Measurements from ENCODE around the gene MBD3L4. TPM values are rescaled to one million over a fixed set of nuclear protein-coding genes. Genes with fewer than 3 reads are reported as not detected.

The MBD3L4 gene
- total RNA-seq, 1 experiment from 2014 or later: not detected

GRCh38 chr19:7000333-7000732, 39.6 kb downstream of the MBD3L4 start:
- Histone ChIP-seq H2AFZ (ENCODE audit: low read depth, low read length, poor library complexity, severe bottlenecking) (no peak overlapping the region), H3K4me3 (replicated peaks in 1 of 2; ENCODE audit: low read depth in 1 of 2, low read length in 2 of 2) (no peak overlapping the region), H3K4me1 (ENCODE audit: control insufficient read depth in 1 of 2, insufficient read depth in 2 of 2, low read length in 2 of 2) (no peaks in the 10 kb centered on the region), H3K9me3 (ENCODE audit: control insufficient read depth in 1 of 2, insufficient read depth in 1 of 2, low read depth in 1 of 2, low read length in 2 of 2) (peaks cover 0 to 3% of the 10 kb centered on the region in 2 experiments; a peak in 1 of 4 replicates), H3K27ac (ENCODE audit: low read depth, low read length) (no peak overlapping the region), H3K9ac (ENCODE audit: low read length) (no peak overlapping the region), H3K36me3 (ENCODE audit: control insufficient read depth in 1 of 2, insufficient read depth in 2 of 2, low read length in 2 of 2) (no peaks in the 10 kb centered on the region), H3K27me3 (ENCODE audit: insufficient read depth, low read length) (no peaks in the 10 kb centered on the region), H4K20me1 (ENCODE audit: insufficient read depth) (no peaks in the 10 kb centered on the region), H3K79me2 (ENCODE audit: insufficient read depth, low read length) (no peaks in the 10 kb centered on the region), H3K9me2 (ENCODE audit: insufficient read depth) (no peaks in the 10 kb centered on the region), H3K4me2 (ENCODE audit: low read length) (no peak overlapping the region)
- ChIA-PET RAD21 (ENCODE audit: low non-redundant PET in 1 of 2, low total read pairs in 2 of 2, uncharacterized antibody in 2 of 2, unreplicated experiment in 2 of 2) (no interaction called here), CTCF (no interaction called here), POLR2A (no interaction called here)
- ATAC-seq (no peak), DNase-seq (ENCODE audit: low read depth, low spot score) (no peak)
- intact Hi-C loops (cut with micrococcal nuclease): no loop called here
- no TSS peak for BruUV-seq (replicated peaks)
- TF ChIP-seq POLR2A (IDR thresholded peaks at IDR 0.05; ENCODE audit: borderline replicate concordance, extremely low read depth, insufficient read depth, insufficient read length) (no peak), JUND (IDR thresholded peaks at IDR 0.05) (no peak), EGR1 (IDR thresholded peaks at IDR 0.05; ENCODE audit: low read depth) (no peak), EZH2phosphoT487 (IDR thresholded peaks at IDR 0.05; ENCODE audit: borderline replicate concordance) (no peak), CEBPB (IDR thresholded peaks at IDR 0.05; ENCODE audit: low read depth) (no peak), POLR2AphosphoS5 (IDR thresholded peaks at IDR 0.05; ENCODE audit: low read depth, low read length) (no peak), ZFX (IDR thresholded peaks at IDR 0.05) (no peak), YY1 (IDR thresholded peaks at IDR 0.05; ENCODE audit: extremely low read depth, insufficient replicate concordance, low read depth, low read length) (no peak), EZH2 (IDR thresholded peaks at IDR 0.05) (no peak), SIN3A (IDR thresholded peaks at IDR 0.05; ENCODE audit: low read depth) (no peak), CBX3 (IDR thresholded peaks at IDR 0.05; ENCODE audit: low read depth) (no peak), ELF1 (IDR thresholded peaks at IDR 0.05; ENCODE audit: borderline replicate concordance, low read depth) (no peak), SRF (IDR thresholded peaks at IDR 0.05; ENCODE audit: low read depth) (no peak), RAD21 (IDR thresholded peaks at IDR 0.05; ENCODE audit: low read depth) (no peak)
- TF ChIP-seq, protein P1, sequence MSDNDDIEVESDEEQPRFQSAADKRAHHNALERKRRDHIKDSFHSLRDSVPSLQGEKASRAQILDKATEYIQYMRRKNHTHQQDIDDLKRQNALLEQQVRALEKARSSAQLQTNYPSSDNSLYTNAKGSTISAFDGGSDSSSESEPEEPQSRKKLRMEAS (IDR thresholded peaks at IDR 0.05): no peak
- TF ChIP-seq, protein P2, sequence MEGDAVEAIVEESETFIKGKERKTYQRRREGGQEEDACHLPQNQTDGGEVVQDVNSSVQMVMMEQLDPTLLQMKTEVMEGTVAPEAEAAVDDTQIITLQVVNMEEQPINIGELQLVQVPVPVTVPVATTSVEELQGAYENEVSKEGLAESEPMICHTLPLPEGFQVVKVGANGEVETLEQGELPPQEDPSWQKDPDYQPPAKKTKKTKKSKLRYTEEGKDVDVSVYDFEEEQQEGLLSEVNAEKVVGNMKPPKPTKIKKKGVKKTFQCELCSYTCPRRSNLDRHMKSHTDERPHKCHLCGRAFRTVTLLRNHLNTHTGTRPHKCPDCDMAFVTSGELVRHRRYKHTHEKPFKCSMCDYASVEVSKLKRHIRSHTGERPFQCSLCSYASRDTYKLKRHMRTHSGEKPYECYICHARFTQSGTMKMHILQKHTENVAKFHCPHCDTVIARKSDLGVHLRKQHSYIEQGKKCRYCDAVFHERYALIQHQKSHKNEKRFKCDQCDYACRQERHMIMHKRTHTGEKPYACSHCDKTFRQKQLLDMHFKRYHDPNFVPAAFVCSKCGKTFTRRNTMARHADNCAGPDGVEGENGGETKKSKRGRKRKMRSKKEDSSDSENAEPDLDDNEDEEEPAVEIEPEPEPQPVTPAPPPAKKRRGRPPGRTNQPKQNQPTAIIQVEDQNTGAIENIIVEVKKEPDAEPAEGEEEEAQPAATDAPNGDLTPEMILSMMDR (IDR thresholded peaks at IDR 0.05 in 2 of 3, conservative IDR thresholded peaks at IDR 0.05 in 1 of 3; ENCODE audit: borderline replicate concordance in 1 of 3, insufficient read depth in 1 of 3, low read depth in 2 of 3, low read length in 2 of 3): no peak
